Right cardiac atrium (tissue), 5 donors: ENCODE measurements around the gene P4HTM. TPM values are rescaled to one million over a fixed set of nuclear protein-coding genes. Genes with fewer than 3 reads are reported as not detected.

ENCODE experiments used
- ATAC-seq, 2 donors: fragments of 200-7000 bp; cut with Tn5 transposase; one replicate each; pipeline versions ENCODE4 v1.8.0 to v1.9.1; 2020; ENCODE audit warnings: moderate library complexity in 2 of 2, mild to moderate bottlenecking in 1 of 2
- DNase-seq, 3 donors: peaks; one replicate each; pipeline ENCODE4 v3.0.0-alpha.2; 2020
- H3K27ac ChIP-seq: one replicate; pipeline ENCODE4 v1.5.1; 2013; ENCODE audit warnings: mild to moderate bottlenecking, low read length, control low read depth, moderate library complexity
- H3K27me3 ChIP-seq: one replicate; pipeline ENCODE4 v1.6.1; 2013; ENCODE audit not compliant: control insufficient read depth, insufficient read depth
- H3K4me1 ChIP-seq: one replicate; pipeline ENCODE4 v1.6.1; 2013; ENCODE audit warnings: low read length; ENCODE audit not compliant: control insufficient read depth, insufficient read depth
- H3K4me3 ChIP-seq: one replicate; pipeline ENCODE4 v1.5.1; 2013; ENCODE audit warnings: low read length, control low read depth
- H3K9me3 ChIP-seq: one replicate; pipeline ENCODE4 v1.6.1; 2013; ENCODE audit warnings: low read length; ENCODE audit not compliant: control insufficient read depth
- WGBS: extraction: QIAGEN DNeasy Blood & Tissue Kit; methylation state at CpG from one replicate; pipeline ENCODE4 v1.1.7; 2013; 5-methylcytosine and 5-hydroxymethylcytosine counted together
- intact Hi-C, 4 donors: fragments of 100-400 bp; cut with DNase I; formaldehyde crosslinking; loops; one replicate each; pipeline versions ENCODE4 v1.11.0 to v1.14.0; 2022 to 2023
- polyA plus RNA-seq: library from polyadenylated mRNA; stranded (reverse); fragments of 200-250 nt; gene quantifications from one replicate; pipeline ENCODE4 v1.2.3, GENCODE V29; 2013
- total RNA-seq, 4 donors: library from RNA; stranded (reverse); fragmentation: NEBNext Ultra II Directional; extraction: Animal tissue kit (Norgen Biotek cat#: 25700); gene quantifications; one replicate each; pipeline ENCODE4 v1.2.1, GENCODE V29; 2021
- donor health status: healthy with polysubstance abuse.
- donor health status: DM: no; HTN: yes; CAD: no.
- donor health status: DM: no; HTN: no; CAD: no.
- donor health status: DM: no; HTN: yes; CAD: no; lungs with severe emphysema.
- donor health status: DM: yes; HTN: yes; CAD: no.

P4HTM gene
- total and polyA plus RNA-seq, 5 donors = 24.9 to 42.8 (median 39.4) TPM

- WGBS = 88% methylated on average over 4 of the region's 4 CpGs
- Histone ChIP-seq H3K4me3 (no peak overlapping the region), H3K27ac (no peak overlapping the region), H3K4me1 (no peaks in the 10 kb centered on the region), H3K9me3 (no peaks in the 10 kb centered on the region), H3K27me3 (no peaks in the 10 kb centered on the region)
- intact Hi-C loops = no loop called here
- no peak for DNase-seq
- ATAC-seq = no peak
These were observed 6.9 kb upstream of the P4HTM start for GRCh38 chr3:48983096-48983495.

- DNase-seq (no peak), ATAC-seq (no peak)
- intact Hi-C loops = no loop called here
- Histone ChIP-seq H3K27me3 (no peaks in the 10 kb centered on the region), H3K27ac (no peak overlapping the region), H3K4me3 (no peak overlapping the region), H3K4me1 (no peaks in the 10 kb centered on the region), H3K9me3 (no peaks in the 10 kb centered on the region)
These were observed 5.4 kb upstream of the P4HTM start for GRCh38 chr3:48984663-48985062.

- H3K27ac ChIP-seq = no peak overlapping the region
- DNase-seq (no peak), ATAC-seq (no peak)
- WGBS = 90% methylated on average over 7 of the region's 7 CpGs
- H3K4me1 ChIP-seq = peaks cover under 1% of the 10 kb centered on the region
- H3K27me3 ChIP-seq = no peaks in the 10 kb centered on the region
- no peak overlapping the region for H3K4me3 ChIP-seq
- no peaks in the 10 kb centered on the region for H3K9me3 ChIP-seq
- intact Hi-C loops = no loop called here
These were observed 4.1 kb upstream of the P4HTM start for GRCh38 chr3:48985831-48986376.

GRCh38 chr3:48989126-48989795 lies 780 bp upstream of the P4HTM start:
- no peak for DNase-seq
- H3K4me3 ChIP-seq = peak overlapping the region; percentile 63
- H3K27ac ChIP-seq = peak overlapping the region; percentile 90
- intact Hi-C loops = no loop called here
- 3% methylated on average over 21 of the region's 21 CpGs for WGBS
- ATAC-seq = no peak
- no peaks in the 10 kb centered on the region for H3K9me3 ChIP-seq
- H3K4me1 ChIP-seq = peaks cover 8% of the 10 kb centered on the region
- no peaks in the 10 kb centered on the region for H3K27me3 ChIP-seq

GRCh38 chr3:48990636-48991469 lies 812 bp downstream of the P4HTM start:
- H3K9me3 ChIP-seq = no peaks in the 10 kb centered on the region
- peaks cover 8% of the 10 kb centered on the region for H3K4me1 ChIP-seq
- H3K4me3 ChIP-seq = peak overlapping the region; percentile 63
- no peaks in the 10 kb centered on the region for H3K27me3 ChIP-seq
- peak; percentile 20 to 66 (median 55) for DNase-seq
- peak overlapping the region; percentile 90 for H3K27ac ChIP-seq
- 5% methylated on average over 40 of the region's 40 CpGs for WGBS
- intact Hi-C loops = loop anchor here in 1 of 4 donors (10.0 kb wide), 1 partner anchor 454 kb away; no protein-coding TSS in a partner anchor
- ATAC-seq = peak; percentile 12 to 33

GRCh38 chr3:48991851-48992545 lies 2.0 kb downstream of the P4HTM start:
- peaks cover 8% of the 10 kb centered on the region for H3K4me1 ChIP-seq
- no peaks in the 10 kb centered on the region for H3K27me3 ChIP-seq
- ATAC-seq = no peak
- H3K4me3 ChIP-seq = no peak overlapping the region
- H3K9me3 ChIP-seq = no peaks in the 10 kb centered on the region
- H3K27ac ChIP-seq = no peak overlapping the region
- no peak for DNase-seq
- intact Hi-C loops = loop anchor here in 1 of 4 donors (10.0 kb wide), 1 partner anchor 453 kb away; no protein-coding TSS in a partner anchor
- 77% methylated on average over 5 of the region's 5 CpGs for WGBS

GRCh38 chr3:48993834-48994233 lies 3.8 kb downstream of the P4HTM start:
- DNase-seq = no peak
- intact Hi-C loops = loop anchor here in 1 of 4 donors (10.0 kb wide), 1 partner anchor 451 kb away; no protein-coding TSS in a partner anchor

GRCh38 chr3:48996640-48997039 lies 6.6 kb downstream of the P4HTM start:
- no peak overlapping the region for H3K4me3 ChIP-seq
- DNase-seq = no peak
- no peaks in the 10 kb centered on the region for H3K9me3 ChIP-seq
- WGBS = 96% methylated on average over 8 of the region's 8 CpGs
- no peaks in the 10 kb centered on the region for H3K27me3 ChIP-seq
- H3K27ac ChIP-seq = no peak overlapping the region
- intact Hi-C loops = loop anchor here in 1 of 4 donors (10.0 kb wide), 1 partner anchor 448 kb away; no protein-coding TSS in a partner anchor
- peaks cover under 1% of the 10 kb centered on the region for H3K4me1 ChIP-seq
- no peak for ATAC-seq

More at GRCh38 chr3:48993834-48994233, 3.8 kb downstream of the P4HTM start:
- no peak for ATAC-seq
- peaks cover 8% of the 10 kb centered on the region for H3K4me1 ChIP-seq
- no peaks in the 10 kb centered on the region for H3K9me3 ChIP-seq
- no peak overlapping the region for H3K4me3 ChIP-seq
- H3K27ac ChIP-seq = no peak overlapping the region
- H3K27me3 ChIP-seq = no peaks in the 10 kb centered on the region

- no peaks in the 10 kb centered on the region for H3K9me3 ChIP-seq
- peak in 1 of 3 donors; percentile 59 for DNase-seq
- H3K27ac ChIP-seq = no peak overlapping the region
- intact Hi-C loops = loop anchor here in 1 of 4 donors (10.0 kb wide), 1 partner anchor 448 kb away; no protein-coding TSS in a partner anchor
- no peaks in the 10 kb centered on the region for H3K27me3 ChIP-seq
- 69% methylated on average over 8 of the region's 8 CpGs for WGBS
- no peak for ATAC-seq
- no peaks in the 10 kb centered on the region for H3K4me1 ChIP-seq
- H3K4me3 ChIP-seq = no peak overlapping the region
These were observed 7.1 kb downstream of the P4HTM start for GRCh38 chr3:48997102-48997635.
